GM12878 (cell line): ENCODE data around the gene RBM44.

Experiments
- CHD2 ChIP-seq: IDR thresholded peaks from 2 replicates; pipeline ENCODE4 v1.6.1; 2011; ENCODE audit warnings: low read depth, low read length, improper control_type of control experiment, borderline replicate concordance
- CTCF ChIP-seq, 3 experiments: IDR thresholded peaks in 2 of 3; conservative IDR thresholded peaks in 1 of 3; 2 replicates each; pipeline ENCODE4 v1.5.1; 2011; ENCODE audit warnings: low read depth in 3 of 3, low read length in 3 of 3, mild to moderate bottlenecking in 3 of 3, control low read depth in 2 of 3, moderate library complexity in 2 of 3, inconsistent platforms in 1 of 3, mixed read lengths in 1 of 3; ENCODE audit not compliant: control insufficient read depth in 2 of 3, insufficient read depth in 1 of 3; ENCODE audit errors: extremely low read depth in 1 of 3
- EP300 ChIP-seq, 2 experiments: fragments of 150-350 bp in 1 of 2; IDR thresholded peaks; 2 replicates each; pipeline ENCODE4 v1.6.1; 2011 to 2012; ENCODE audit warnings: low read depth in 2 of 2, low read length in 2 of 2, borderline replicate concordance in 1 of 2, improper control_type of control experiment in 1 of 2, inconsistent platforms in 1 of 2; ENCODE audit not compliant: control insufficient read depth in 1 of 2
- JUND ChIP-seq: IDR thresholded peaks from 2 replicates; pipeline ENCODE4 v1.6.1; 2012; ENCODE audit warnings: low read depth, mild to moderate bottlenecking, low read length, improper control_type of control experiment, moderate library complexity
- KLF5 ChIP-seq: fragments of 450-650 bp; IDR thresholded peaks from 2 replicates; pipeline ENCODE4 v1.6.1; 2014; ENCODE audit warnings: mild to moderate bottlenecking; ENCODE audit not compliant: partially characterized antibody
- MAX ChIP-seq: IDR thresholded peaks from 2 replicates; pipeline ENCODE4 v1.6.1; 2012; ENCODE audit warnings: low read depth, low read length, improper control_type of control experiment
- RELB ChIP-seq: fragments of 450-650 bp; IDR thresholded peaks from 2 replicates; pipeline ENCODE4 v1.6.1; 2017; ENCODE audit warnings: low read depth, mild to moderate bottlenecking, moderate library complexity
- STAT1 ChIP-seq: fragments of 450-650 bp; conservative IDR thresholded peaks from 2 replicates; pipeline ENCODE4 v1.6.1; 2014; ENCODE audit warnings: antibody characterized with exemption, mild to moderate bottlenecking
- SUZ12 ChIP-seq: fragments of 200-600 bp; sonication (generic); IDR thresholded peaks from one replicate; pipeline ENCODE4 v1.6.1; 2018; ENCODE audit warnings: antibody characterized with exemption, mild to moderate bottlenecking; ENCODE audit not compliant: unreplicated experiment
- ZBTB33 ChIP-seq: fragments of 450-650 bp; IDR thresholded peaks from 2 replicates; pipeline ENCODE4 v1.6.1; 2017; ENCODE audit warnings: mild to moderate bottlenecking
- ZNF207 ChIP-seq: fragments of 450-650 bp; IDR thresholded peaks from 2 replicates; pipeline ENCODE4 v1.6.1; 2014; ENCODE audit warnings: antibody characterized with exemption, mild to moderate bottlenecking, borderline replicate concordance

- TF ChIP-seq RELB (no peak), CTCF (IDR thresholded peaks at IDR 0.05 in 2 of 3, conservative IDR thresholded peaks at IDR 0.05 in 1 of 3; ENCODE audit: control insufficient read depth in 2 of 3, extremely low read depth in 1 of 3, insufficient read depth in 1 of 3, low read depth in 3 of 3, low read length in 3 of 3) (no peak), ZBTB33 (no peak), CHD2 (no peak), JUND (no peak), EP300 (IDR thresholded peaks at IDR 0.05; ENCODE audit: borderline replicate concordance in 1 of 2, control insufficient read depth in 1 of 2, low read depth in 2 of 2, low read length in 2 of 2) (no peak), KLF5 (no peak), SUZ12 (no peak), STAT1 (no peak), ZNF207 (no peak), MAX (no peak)
Observed at GRCh38 chr2:237864940-237865622, 66.5 kb downstream of the RBM44 start.
